HL-60 (cell line): Measurements from ENCODE around the gene FMC1.

Experiments used
- DNase-seq, 2 experiments: peaks; one replicate each; pipeline ENCODE4 v3.0.0-alpha.2; 2010 to 2020; ENCODE audit warnings: low read depth in 1 of 2, low spot score in 1 of 2
- H3K27ac ChIP-seq: fragments of 250-450 bp; sonication (Bioruptor Pico); replicated peaks from 2 replicates; pipeline ENCODE4 v1.5.1; 2020; ENCODE audit warnings: mild to moderate bottlenecking, moderate library complexity
- H3K27me3 ChIP-seq: fragments of 250-450 bp; sonication (Bioruptor Pico); 2 replicates; pipeline ENCODE4 v1.5.1; 2021; ENCODE audit warnings: mild to moderate bottlenecking, moderate library complexity; ENCODE audit not compliant: insufficient read depth, poor library complexity, severe bottlenecking
- H3K4me3 ChIP-seq: replicated peaks from 2 replicates; pipeline ENCODE4 v1.5.1; 2011; ENCODE audit warnings: mild to moderate bottlenecking, control low read depth, low read length; ENCODE audit not compliant: insufficient read depth
- GABPA ChIP-seq: IDR thresholded peaks from 2 replicates; pipeline ENCODE4 v1.6.1; 2012; ENCODE audit warnings: low read depth
- POLR2AphosphoS5 ChIP-seq: IDR thresholded peaks from 2 replicates; pipeline ENCODE4 v1.6.1; 2012; ENCODE audit warnings: low read depth
- REST ChIP-seq: IDR thresholded peaks from 2 replicates; pipeline ENCODE4 v1.6.1; 2012; ENCODE audit warnings: low read depth; ENCODE audit not compliant: insufficient replicate concordance
- SPI1 ChIP-seq: IDR thresholded peaks from 2 replicates; pipeline ENCODE4 v1.6.1; 2012; ENCODE audit warnings: low read depth, mild to moderate bottlenecking, borderline replicate concordance
- TF ChIP-seq, protein P1 (sequence below): IDR thresholded peaks from one replicate; pipeline ENCODE4 v1.5.1; 2011; ENCODE audit warnings: low read length, control low read depth, inconsistent platforms; ENCODE audit not compliant: insufficient read depth

The FMC1 gene

DNA sequence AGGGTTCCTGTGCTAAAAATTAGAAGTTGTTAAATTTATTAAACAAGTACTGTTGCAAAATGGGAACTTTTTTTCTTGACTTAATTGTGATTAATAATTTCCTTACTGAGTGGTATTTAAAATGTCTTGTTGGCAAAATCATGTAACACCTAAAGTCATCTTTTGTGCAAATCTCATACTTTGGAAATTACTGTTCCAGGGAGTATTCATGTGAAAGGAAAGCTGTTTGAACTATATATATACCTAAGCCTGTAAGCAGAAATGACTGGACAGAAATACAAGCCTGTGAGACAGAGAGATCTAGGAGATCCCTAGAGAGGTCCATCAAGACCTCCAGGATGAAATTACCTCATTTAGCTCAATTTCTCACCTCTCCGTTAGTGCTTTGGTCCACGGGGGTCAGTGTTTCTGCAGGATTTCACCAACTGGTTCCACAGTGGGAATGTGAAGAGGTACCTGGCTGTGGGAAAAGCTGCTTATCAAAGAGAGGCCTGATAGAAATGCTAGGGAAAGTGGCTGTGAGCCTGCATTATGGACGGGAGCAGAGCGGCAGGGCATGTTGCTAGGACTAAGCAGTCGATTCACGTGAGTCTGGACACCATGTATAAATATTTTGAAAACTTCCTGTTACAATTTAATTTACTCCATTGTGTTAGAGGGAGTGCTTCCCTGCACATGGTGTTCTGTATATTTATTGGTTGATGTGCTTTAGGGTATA is 26.5 kb downstream of the FMC1 start:
- Histone ChIP-seq H3K27ac (no peak overlapping the region), H3K4me3 (no peak overlapping the region), H3K27me3 (no peaks in the 10 kb centered on the region)
- no peak for DNase-seq
- TF ChIP-seq POLR2AphosphoS5 (no peak), SPI1 (no peak), GABPA (no peak), REST (no peak)
- TF ChIP-seq, protein P1, sequence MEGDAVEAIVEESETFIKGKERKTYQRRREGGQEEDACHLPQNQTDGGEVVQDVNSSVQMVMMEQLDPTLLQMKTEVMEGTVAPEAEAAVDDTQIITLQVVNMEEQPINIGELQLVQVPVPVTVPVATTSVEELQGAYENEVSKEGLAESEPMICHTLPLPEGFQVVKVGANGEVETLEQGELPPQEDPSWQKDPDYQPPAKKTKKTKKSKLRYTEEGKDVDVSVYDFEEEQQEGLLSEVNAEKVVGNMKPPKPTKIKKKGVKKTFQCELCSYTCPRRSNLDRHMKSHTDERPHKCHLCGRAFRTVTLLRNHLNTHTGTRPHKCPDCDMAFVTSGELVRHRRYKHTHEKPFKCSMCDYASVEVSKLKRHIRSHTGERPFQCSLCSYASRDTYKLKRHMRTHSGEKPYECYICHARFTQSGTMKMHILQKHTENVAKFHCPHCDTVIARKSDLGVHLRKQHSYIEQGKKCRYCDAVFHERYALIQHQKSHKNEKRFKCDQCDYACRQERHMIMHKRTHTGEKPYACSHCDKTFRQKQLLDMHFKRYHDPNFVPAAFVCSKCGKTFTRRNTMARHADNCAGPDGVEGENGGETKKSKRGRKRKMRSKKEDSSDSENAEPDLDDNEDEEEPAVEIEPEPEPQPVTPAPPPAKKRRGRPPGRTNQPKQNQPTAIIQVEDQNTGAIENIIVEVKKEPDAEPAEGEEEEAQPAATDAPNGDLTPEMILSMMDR = no peak

DNA sequence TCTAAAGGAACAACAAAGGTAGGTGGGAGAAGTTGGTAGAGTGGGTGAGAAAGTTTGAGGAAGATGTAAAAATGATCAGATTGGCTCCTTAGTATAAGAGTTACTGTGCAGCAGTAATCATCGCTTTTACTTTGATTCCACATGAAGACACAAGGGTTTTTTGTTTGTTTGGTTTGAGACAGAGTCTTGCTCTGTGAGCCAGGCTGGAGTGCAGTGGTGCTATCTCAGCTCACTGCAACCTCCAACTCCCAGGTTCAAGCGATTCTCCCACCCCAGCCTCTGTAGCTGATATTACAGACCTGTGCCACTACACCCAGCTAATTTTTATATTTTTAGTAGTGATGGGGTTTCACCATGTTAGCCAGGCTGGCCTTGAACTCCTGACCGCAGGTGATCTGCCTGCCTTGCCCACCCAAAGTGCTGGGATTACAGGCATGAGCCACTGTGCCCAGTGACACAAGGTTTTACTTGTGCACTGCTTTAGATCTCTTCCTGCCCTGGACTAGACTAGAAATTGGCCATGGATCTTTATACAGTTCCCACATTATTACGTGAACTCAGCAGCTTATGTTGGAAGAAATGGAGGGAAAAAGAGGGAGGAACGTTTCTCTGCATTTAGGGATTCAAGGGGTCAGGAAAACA is 29.3 kb downstream of the FMC1 start:
- Histone ChIP-seq H3K27ac (no peak overlapping the region), H3K4me3 (no peak overlapping the region), H3K27me3 (no peaks in the 10 kb centered on the region)
- DNase-seq = no peak
- TF ChIP-seq, protein P1 = no peak
- TF ChIP-seq GABPA (no peak), REST (no peak), SPI1 (no peak)

DNA sequence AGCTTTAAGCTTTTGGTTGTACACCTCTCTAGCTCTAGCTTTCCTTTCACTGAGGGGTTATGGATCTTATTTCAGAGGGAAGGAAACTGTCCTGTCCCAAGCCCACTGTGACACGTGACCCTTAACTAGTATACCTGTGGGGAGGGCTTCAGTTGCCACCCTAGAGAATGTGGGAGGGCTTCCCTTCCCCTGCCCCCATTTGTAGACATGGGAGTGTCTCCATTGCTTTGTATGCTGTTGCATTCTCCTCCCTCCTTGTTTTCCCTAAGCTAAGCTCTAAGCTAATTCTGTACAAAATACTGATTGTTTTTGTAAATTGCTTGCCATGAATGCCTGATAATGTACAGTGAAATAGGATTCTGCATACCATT is 29.8 kb downstream of the FMC1 start:
- DNase-seq = no peak

More for the DNA sequence above, 29.8 kb downstream of the FMC1 start:
- TF ChIP-seq POLR2AphosphoS5 = no peak; the same call in 1 of the 2 replicates
- no peak for TF ChIP-seq SPI1
- TF ChIP-seq, protein P1 = no peak
- TF ChIP-seq GABPA = no peak
- no peak for TF ChIP-seq REST
- Histone ChIP-seq H3K4me3 (no peak overlapping the region), H3K27ac (no peak overlapping the region), H3K27me3 (no peaks in the 10 kb centered on the region)
